Testis (tissue), 2 donors: ENCODE data around the gene LRPPRC.

Experiments used
- CTCF ChIP-seq, 3 experiments: fragments of 450-650 bp in 2 of 3; fragments of 200-600 bp in 1 of 3; sonication (generic) in 1 of 3; IDR thresholded peaks; one replicate each; pipeline ENCODE4 v1.5.1; 2016 to 2019; ENCODE audit warnings: antibody characterized with exemption in 3 of 3, mild to moderate bottlenecking in 2 of 3, moderate library complexity in 1 of 3
- POLR2A ChIP-seq: fragments of 450-650 bp; IDR thresholded peaks from one replicate; pipeline ENCODE4 v1.6.1; 2017; ENCODE audit warnings: antibody characterized with exemption, mild to moderate bottlenecking, moderate library complexity

GRCh38 chr2:43879261-43879660, 116.5 kb downstream of the LRPPRC start:
- no peak for TF ChIP-seq CTCF (IDR thresholded peaks at IDR 0.05)
- no peak for TF ChIP-seq POLR2A
